GM12878 (cell line): ENCODE data around the gene PLAC8L1.

Source experiments
- BRCA1 ChIP-seq: IDR thresholded peaks from 2 replicates; pipeline ENCODE4 v1.6.1; 2011; ENCODE audit warnings: low read depth, low read length, improper control_type of control experiment
- CTCF ChIP-seq, 3 experiments: IDR thresholded peaks in 2 of 3; conservative IDR thresholded peaks in 1 of 3; 2 replicates each; pipeline ENCODE4 v1.5.1; 2011; ENCODE audit warnings: low read depth in 3 of 3, low read length in 3 of 3, mild to moderate bottlenecking in 3 of 3, control low read depth in 2 of 3, moderate library complexity in 2 of 3, inconsistent platforms in 1 of 3, mixed read lengths in 1 of 3; ENCODE audit not compliant: control insufficient read depth in 2 of 3, insufficient read depth in 1 of 3; ENCODE audit errors: extremely low read depth in 1 of 3
- EZH2 ChIP-seq: IDR thresholded peaks from 2 replicates; pipeline ENCODE4 v1.6.1; 2012; ENCODE audit warnings: low read depth, mild to moderate bottlenecking, control low read depth, inconsistent platforms, low read length, borderline replicate concordance; ENCODE audit not compliant: control insufficient read depth
- FOS ChIP-seq: IDR thresholded peaks from 3 replicates; pipeline ENCODE4 v1.6.1; 2011; ENCODE audit warnings: borderline replicate concordance; ENCODE audit not compliant: insufficient read length; ENCODE audit errors: extremely low read depth
- KDM1A ChIP-seq: fragments of 200-600 bp; sonication (generic); IDR thresholded peaks from 2 replicates; pipeline ENCODE4 v1.6.1; 2016; ENCODE audit warnings: borderline replicate concordance
- NFIC ChIP-seq: IDR thresholded peaks from 2 replicates; pipeline ENCODE4 v1.6.1; 2012; ENCODE audit warnings: low read depth, mild to moderate bottlenecking, inconsistent platforms, low read length, moderate library complexity
- POLR2AphosphoS5 ChIP-seq: IDR thresholded peaks from 2 replicates; pipeline ENCODE4 v1.6.1; 2011; ENCODE audit warnings: mild to moderate bottlenecking, low read length, inconsistent platforms
- RAD21 ChIP-seq: IDR thresholded peaks from 2 replicates; pipeline ENCODE4 v1.6.1; 2011; ENCODE audit warnings: mild to moderate bottlenecking, low read depth, low read length, moderate library complexity; ENCODE audit not compliant: insufficient read depth
- REST ChIP-seq: IDR thresholded peaks from 2 replicates; pipeline ENCODE4 v1.6.1; 2012; ENCODE audit warnings: mild to moderate bottlenecking, low read depth, low read length
- SP1 ChIP-seq: IDR thresholded peaks from one replicate; pipeline ENCODE4 v1.6.1; 2011; ENCODE audit warnings: low read depth, low read length
- ZNF207 ChIP-seq: fragments of 450-650 bp; IDR thresholded peaks from 2 replicates; pipeline ENCODE4 v1.6.1; 2014; ENCODE audit warnings: antibody characterized with exemption, mild to moderate bottlenecking, borderline replicate concordance

DNA sequence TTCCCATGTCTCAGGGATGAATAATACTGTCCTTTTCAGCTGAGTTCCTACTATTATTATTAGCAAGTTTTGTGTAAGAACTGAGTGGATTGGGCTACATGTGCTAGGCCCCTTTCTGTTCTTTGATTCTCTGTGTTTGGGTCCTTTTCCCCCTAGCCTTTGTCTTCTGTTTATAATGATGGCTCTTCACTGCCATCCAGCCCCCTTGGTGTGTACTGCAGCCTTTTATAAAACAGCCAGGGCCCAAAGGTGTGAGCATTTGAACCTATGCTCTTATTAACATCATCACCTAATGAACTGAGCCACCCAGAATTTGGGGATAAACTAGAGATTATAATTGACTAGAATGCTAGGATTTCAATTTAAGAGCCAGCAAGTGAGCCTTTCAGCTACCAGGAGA, 52.6 kb downstream of the PLAC8L1 start:
- peak; percentile 16 to 39 (median 26); a peak in 4 of 6 replicates for TF ChIP-seq CTCF (IDR thresholded peaks at IDR 0.05 in 2 of 3, conservative IDR thresholded peaks at IDR 0.05 in 1 of 3; ENCODE audit: control insufficient read depth in 2 of 3, extremely low read depth in 1 of 3, insufficient read depth in 1 of 3, low read depth in 3 of 3, low read length in 3 of 3)
- TF ChIP-seq RAD21, result peak; percentile 34; the same call in 1 of the 2 replicates
- TF ChIP-seq ZNF207, result no peak
- no peak for TF ChIP-seq POLR2AphosphoS5
- no peak for TF ChIP-seq FOS
- no peak for TF ChIP-seq BRCA1
- no peak for TF ChIP-seq REST
- TF ChIP-seq EZH2, result no peak
- no peak for TF ChIP-seq SP1
- TF ChIP-seq NFIC, result no peak
- no peak for TF ChIP-seq KDM1A
